Activated CD8-positive, alpha-beta memory T cell treated with anti-CD3 and anti-CD28 coated beads for 36 hours (primary cell): Measurements from ENCODE around the gene IDNK. TPM values are rescaled to one million over a fixed set of nuclear protein-coding genes. Genes with fewer than 3 reads are reported as not detected.

ENCODE experiments used
- CTCF ChIA-PET: fragments of 350-600 bp; sonication (Branson Sonifier 250); formaldehyde crosslinking; loops from one replicate; lab custom pipeline; 2021; ENCODE audit warnings: antibody characterized with exemption; lab: Charles Lee
- POLR2A ChIA-PET: fragments of 350-600 bp; sonication (Branson Sonifier 250); formaldehyde crosslinking; loops from one replicate; lab custom pipeline; 2021; ENCODE audit warnings: antibody characterized with exemption; lab: Charles Lee
- total RNA-seq, 2 experiments: library from RNA; stranded (reverse); gene quantifications; one replicate each; pipeline ENCODE4 v1.2.3, GENCODE V29; 2021

Gene IDNK
- total RNA-seq, 2 experiments from 2014 or later, result 5.2 to 6.2 TPM

DNA sequence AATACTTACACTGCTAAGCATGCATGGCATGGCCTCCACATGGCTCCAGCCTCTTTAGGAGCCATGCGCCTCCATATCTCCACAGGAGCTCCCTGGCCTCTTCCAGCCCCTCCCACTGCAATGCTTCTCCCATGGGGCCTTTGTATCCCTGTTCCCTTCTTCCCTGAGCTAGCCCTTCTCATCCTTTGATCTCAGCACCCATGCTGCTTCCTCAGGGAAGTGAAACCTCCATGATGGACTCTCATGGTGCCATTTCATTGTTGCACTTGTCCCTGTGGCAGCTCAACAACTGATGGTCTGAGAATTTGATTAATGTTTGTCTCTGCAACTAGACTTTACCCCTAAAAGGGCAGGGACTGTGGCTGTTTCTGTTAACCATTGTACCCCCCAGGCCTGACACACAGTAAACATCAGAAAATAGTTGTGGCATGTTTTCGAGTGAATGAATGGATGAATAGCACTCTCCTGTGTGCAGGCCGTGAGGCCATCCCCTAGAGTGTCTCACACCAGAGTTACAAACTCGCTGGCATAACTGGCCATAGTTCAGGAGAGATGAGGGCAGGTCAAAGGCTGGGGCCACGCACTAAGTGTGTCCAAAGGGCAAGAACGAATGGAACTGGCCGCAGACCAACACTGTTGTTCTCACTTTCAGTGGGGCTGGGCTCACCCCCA is 6.6 kb downstream of the IDNK start:
- POLR2A ChIA-PET, result no interaction called here
- CTCF ChIA-PET, result interaction anchor here (1.2 kb wide), 1 partner anchor 17 kb away, joined by 3 read pairs; no protein-coding TSS in a partner anchor

GRCh38 chr9:83630938-83631457 is 8.1 kb downstream of the IDNK start:
- CTCF ChIA-PET, result no interaction called here
- POLR2A ChIA-PET, result no interaction called here

DNA sequence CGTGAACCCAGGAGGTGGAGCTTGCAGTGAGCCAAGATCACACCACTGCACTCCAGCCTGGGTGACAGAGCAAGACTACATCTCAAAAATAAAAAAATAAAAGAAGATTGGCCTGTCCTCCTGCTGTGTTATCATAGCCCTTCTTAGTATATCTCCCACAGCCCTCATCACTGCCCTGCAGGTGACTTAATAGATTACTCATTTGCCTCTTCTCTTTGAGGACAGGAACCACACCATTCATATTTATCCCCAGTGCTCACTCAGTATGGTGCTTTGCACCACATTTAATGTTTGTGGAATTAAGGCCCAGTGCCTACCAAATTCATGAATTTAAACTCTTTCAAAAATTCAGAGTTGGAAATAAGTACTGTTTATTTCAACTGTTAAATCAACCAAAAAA is 10.3 kb downstream of the IDNK start:
- ChIA-PET CTCF (no interaction called here), POLR2A (no interaction called here)

GRCh38 chr9:83633676-83634075 is 10.7 kb downstream of the IDNK start:
- CTCF ChIA-PET, result no interaction called here
- POLR2A ChIA-PET, result no interaction called here

DNA sequence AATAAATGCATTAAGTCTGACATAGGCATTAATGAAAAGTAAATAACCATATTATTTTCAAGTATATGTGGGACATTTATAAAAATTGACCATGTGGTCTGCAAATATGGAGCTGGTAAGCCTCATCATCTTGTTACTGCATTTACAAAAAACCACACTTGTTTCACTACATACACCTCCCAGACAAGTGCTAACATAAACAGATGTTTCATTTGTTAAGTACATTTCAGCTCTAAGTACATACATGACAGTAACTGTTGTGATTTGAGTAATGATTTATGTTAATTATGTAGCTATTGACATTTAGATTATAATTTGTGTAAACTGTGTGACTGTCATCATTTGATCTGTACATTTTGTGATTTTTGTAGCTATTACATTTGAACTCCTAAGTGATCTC is 13.9 kb downstream of the IDNK start:
- ChIA-PET CTCF (interaction anchor here (1.2 kb wide), 1 partner anchor 13 kb away, joined by 3 read pairs; the partner anchor contains the start of gene IDNK), POLR2A (no interaction called here)

DNA sequence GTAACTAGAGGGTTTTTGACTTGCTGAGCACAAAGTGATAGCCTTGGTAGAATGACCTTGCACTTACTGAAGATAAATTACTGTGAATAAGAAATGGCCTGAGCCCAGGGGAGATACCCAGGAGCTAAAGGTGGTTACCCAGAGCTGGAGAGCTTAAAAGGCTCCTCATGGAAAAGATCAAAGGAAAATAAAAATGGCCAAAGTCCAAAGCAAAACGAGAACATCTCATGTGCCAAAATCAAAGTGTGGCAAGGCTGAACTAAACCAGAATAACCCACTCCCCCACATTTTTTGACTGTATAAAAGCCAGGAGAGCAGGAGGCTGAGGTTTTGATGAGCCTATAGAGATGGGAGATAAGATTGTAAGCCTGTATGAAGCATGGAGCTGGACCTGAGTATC is 14.4 kb downstream of the IDNK start:
- CTCF ChIA-PET, result interaction anchor here (1.2 kb wide), 1 partner anchor 14 kb away, joined by 3 read pairs; the partner anchor contains the start of gene IDNK
- POLR2A ChIA-PET, result no interaction called here

GRCh38 chr9:83639266-83639665 is 16.3 kb downstream of the IDNK start:
- POLR2A ChIA-PET, result no interaction called here

DNA sequence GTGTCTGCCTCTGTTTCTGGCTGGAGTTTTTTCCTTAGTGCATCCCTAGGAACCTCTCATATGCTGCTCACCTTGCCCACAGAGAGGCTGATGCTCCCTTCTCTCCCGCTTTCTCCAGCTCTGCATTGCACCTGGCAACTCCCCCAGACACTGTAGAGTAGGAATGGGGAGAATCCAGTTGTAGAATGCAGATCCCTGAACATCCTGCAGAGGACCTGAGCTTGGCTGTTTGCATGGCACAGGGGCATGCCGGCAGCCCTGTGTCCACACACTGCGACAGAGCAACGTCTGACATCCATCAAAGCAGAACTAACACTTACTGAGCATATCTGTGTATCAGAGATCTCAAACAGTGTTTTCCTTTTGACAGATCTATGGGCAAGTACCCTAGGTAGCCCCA is 19.9 kb downstream of the IDNK start:
- ChIA-PET CTCF (interaction anchor here (0.7 kb wide), 1 partner anchor 145 kb away, joined by 3 read pairs; no protein-coding TSS in a partner anchor), POLR2A (no interaction called here)

More at GRCh38 chr9:83639266-83639665, 16.3 kb downstream of the IDNK start:
- CTCF ChIA-PET, result no interaction called here

DNA sequence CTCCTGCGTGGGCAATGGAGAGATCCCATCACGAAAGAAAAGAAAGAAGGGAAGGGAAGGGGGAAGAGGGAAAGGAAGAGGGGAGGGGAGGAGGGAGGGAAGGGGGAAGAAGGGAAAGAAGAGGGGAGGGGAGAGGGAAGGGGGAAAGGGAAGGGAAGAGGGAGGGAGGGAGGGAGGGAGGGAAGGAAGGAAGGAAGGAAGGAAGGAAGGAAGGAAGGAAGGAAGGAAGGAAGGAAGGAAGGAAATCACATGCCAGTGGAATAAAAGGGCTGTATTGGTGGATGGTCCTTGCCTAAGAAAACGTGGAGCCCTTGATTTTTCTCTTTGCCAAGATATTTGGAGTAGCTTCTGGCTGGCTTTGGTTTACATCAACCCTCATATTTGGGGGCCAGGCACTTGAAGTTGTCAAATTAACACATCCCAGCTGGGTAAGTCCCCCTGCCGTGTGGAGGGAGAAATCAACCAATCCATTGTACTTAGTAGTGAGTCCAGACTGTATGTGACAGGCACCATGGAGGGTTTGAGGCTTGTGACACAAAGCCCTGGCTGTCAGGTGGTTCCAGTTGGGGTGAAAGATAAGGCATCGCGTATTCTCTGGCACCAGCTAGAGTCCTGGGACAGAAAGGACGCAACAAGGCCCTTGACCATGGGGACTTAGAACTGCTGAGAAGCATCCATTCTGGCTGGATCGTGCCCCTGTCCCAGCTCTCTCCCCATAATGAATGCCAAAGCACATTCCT is 23.7 kb downstream of the IDNK start:
- ChIA-PET POLR2A (no interaction called here), CTCF (interaction anchor here (1.3 to 3.2 kb wide), 2 partner anchors 17 to 26 kb away, joined by 3 to 11 read pairs; no protein-coding TSS in a partner anchor)

DNA sequence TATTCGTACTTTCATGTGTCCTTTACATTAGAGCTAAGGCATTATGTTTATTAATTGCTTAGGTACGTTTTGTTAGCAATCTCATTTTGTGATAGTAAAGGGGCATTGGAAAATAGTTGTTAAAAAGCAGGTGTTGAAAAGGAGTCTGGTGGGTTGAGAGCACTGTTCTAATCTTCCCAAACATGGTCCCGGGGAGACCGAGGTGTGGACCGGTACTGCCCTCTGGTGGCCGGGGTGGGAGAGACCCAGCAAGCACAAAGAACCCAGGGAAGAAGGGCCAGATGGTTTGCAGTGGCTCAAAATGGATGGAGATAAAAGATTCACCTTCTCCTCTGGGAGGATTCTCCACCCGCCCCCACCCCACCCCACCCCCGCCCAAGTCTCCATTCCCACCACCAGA is 26.1 kb downstream of the IDNK start:
- ChIA-PET CTCF (interaction anchor here (0.7 to 2.2 kb wide), 6 partner anchors 13 to 315 kb away, joined by 3 to 10 read pairs (median 5); no protein-coding TSS in a partner anchor), POLR2A (no interaction called here)

GRCh38 chr9:83649515-83649914 is 26.6 kb downstream of the IDNK start:
- CTCF ChIA-PET, result interaction anchor here (1.0 to 2.2 kb wide), 5 partner anchors 13 to 315 kb away, joined by 3 to 10 read pairs (median 7); no protein-coding TSS in a partner anchor
- POLR2A ChIA-PET, result no interaction called here

- CTCF ChIA-PET, result interaction anchor here (0.6 kb wide), 1 partner anchor 282 kb away, joined by 3 read pairs; no protein-coding TSS in a partner anchor
- POLR2A ChIA-PET, result no interaction called here
These were observed 28.6 kb downstream of the IDNK start for GRCh38 chr9:83651558-83651957.

GRCh38 chr9:83652433-83652832 is 29.5 kb downstream of the IDNK start:
- ChIA-PET POLR2A (no interaction called here), CTCF (interaction anchor here (0.6 kb wide), 1 partner anchor 369 kb away, joined by 3 read pairs; no protein-coding TSS in a partner anchor)

GRCh38 chr9:83655433-83655832 is 32.5 kb downstream of the IDNK start:
- CTCF ChIA-PET, result no interaction called here

DNA sequence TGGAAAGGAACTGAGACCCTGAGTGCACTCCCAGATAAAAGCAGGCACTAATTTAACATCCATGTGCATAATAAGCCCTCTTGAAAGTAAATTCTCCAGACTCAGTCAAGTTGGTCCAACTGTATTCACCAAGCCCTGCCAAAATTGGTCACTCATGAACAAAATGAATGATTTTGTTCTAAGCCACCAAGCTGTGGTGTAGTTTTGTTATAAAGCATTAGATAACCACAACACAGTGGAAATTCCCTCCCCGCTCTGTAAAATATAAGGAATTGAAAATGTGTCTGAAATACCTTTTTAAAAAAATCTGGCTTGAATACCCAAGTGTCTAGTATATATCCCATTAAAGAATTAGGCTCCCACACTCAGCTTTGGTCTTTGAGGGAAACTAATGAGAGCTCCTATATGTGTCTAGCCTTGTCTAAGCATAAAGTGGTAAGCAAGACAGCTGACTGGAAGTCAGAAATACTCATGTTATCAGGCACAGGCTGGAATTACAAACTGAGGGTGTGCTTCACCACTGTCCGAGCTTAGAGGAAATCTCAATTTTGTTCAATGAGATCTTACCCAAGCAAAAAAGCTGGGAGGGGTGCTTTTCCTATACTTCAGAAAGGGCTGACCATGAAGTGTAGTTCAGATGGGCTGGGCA is 33.2 kb downstream of the IDNK start:
- ChIA-PET POLR2A (no interaction called here), CTCF (interaction anchor here (1.5 kb wide), 1 partner anchor 10 kb away, joined by 3 read pairs; no protein-coding TSS in a partner anchor)

More at GRCh38 chr9:83655433-83655832, 32.5 kb downstream of the IDNK start:
- POLR2A ChIA-PET, result no interaction called here

DNA sequence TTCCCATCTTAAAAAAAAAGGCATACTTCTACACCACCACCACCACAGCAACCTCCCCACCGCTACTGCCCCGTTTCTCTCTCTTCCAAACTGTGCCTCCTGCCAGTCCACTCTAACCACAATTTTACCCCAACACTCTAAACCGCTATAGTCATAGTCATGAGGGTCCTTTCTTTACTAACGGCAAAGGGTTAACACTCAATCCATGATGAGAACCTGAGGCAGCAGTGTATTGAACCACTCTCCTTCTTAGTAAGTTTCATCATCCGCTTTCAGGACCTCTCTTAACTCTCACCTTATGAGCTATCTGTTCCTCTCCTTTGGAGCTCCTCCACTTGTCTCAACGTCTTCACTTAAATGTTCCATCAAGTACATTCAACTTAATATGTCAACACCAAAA is 34.0 kb downstream of the IDNK start:
- POLR2A ChIA-PET, result no interaction called here
- CTCF ChIA-PET, result interaction anchor here (1.5 kb wide), 1 partner anchor 9 kb away, joined by 3 read pairs; no protein-coding TSS in a partner anchor

- ChIA-PET CTCF (interaction anchor here (2.5 kb wide), 1 partner anchor 14 kb away, joined by 10 read pairs; no protein-coding TSS in a partner anchor), POLR2A (no interaction called here)
These were observed 40.0 kb downstream of the IDNK start for GRCh38 chr9:83662933-83663332.

DNA sequence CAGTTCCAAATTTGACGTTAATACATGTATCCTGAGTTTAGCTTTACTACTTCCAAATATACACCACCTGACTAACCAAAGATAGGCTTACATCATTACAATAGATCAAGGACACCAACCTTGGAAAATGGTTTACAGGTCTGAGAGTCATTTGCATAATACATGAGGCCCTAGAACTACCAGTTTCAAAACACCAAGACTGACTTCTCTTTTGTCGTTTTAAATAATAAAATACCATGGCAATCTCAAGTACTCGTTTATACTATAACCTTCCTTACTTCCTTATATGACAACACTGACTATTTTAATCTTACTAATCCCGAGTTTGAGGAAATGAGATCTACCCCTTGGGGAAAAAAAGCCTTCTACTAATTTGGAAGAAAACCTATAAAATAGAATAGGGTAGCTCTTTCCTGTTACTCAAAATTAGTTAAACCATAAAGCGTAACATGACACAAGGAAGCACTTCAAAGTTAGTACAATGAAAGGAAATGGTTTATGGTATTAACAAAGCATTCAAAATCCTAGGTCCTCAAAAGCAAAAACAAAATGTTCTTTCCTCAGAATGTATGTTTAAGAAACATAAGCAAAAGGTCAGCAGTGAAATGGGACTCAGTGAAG is 42.7 kb downstream of the IDNK start:
- POLR2A ChIA-PET, result no interaction called here
- CTCF ChIA-PET, result interaction anchor here (0.8 to 1.2 kb wide), 2 partner anchors 9 to 43 kb away, joined by 3 read pairs; no protein-coding TSS in a partner anchor

DNA sequence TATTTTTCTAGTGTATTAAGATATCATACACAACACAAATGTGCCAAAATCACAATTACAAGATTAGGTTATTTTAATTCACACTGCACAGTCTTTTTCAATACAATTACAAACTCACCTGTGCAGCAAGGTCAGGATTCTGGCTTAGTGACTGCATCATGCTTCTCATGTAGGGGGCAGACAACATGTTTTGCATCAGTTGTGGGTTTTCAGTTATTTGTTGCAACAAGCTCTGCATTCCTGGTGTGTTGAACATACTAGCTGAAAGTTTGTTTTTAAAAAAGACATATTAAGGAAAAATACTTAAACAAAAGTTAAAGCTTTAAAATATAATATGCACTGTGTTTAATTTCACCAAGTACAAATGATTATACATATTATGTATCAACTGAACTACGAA is 46.1 kb downstream of the IDNK start:
- CTCF ChIA-PET, result interaction anchor here (0.6 kb wide), 1 partner anchor 147 kb away, joined by 3 read pairs; no protein-coding TSS in a partner anchor
- POLR2A ChIA-PET, result no interaction called here
